K562 (cell line): ENCODE data around the gene CNNM4. TPM values are rescaled to one million over a fixed set of nuclear protein-coding genes. Genes with fewer than 3 reads are reported as not detected.
A peak's percentile ranks its signal among the peaks of the same experiment; 100 is the strongest.

Experiments used
- CHD1 ChIP-seq: fragments of 200-600 bp; sonication (generic); IDR thresholded peaks from one replicate; pipeline ENCODE4 v1.6.1; 2012; ENCODE audit warnings: mild to moderate bottlenecking, moderate library complexity, low read length, inconsistent platforms
- FOXO4 ChIP-seq: fragments of 450-650 bp; formaldehyde crosslinking; IDR thresholded peaks from 2 replicates; pipeline ENCODE4 v1.4.0; 2020; ENCODE audit warnings: mild to moderate bottlenecking, moderate library complexity
- HMG20A ChIP-seq: fragments of 450-650 bp; formaldehyde crosslinking; conservative IDR thresholded peaks from 2 replicates; pipeline ENCODE4 v1.4.0; 2020; ENCODE audit warnings: mild to moderate bottlenecking, mixed read lengths
- NKRF ChIP-seq: fragments of 450-650 bp; IDR thresholded peaks from 2 replicates; pipeline ENCODE4 v1.6.1; 2016; ENCODE audit warnings: borderline replicate concordance
- PYGO2 ChIP-seq: fragments of 450-650 bp; IDR thresholded peaks from 2 replicates; pipeline ENCODE4 v1.6.1; 2016; ENCODE audit warnings: mild to moderate bottlenecking, missing genetic modification characterization, moderate library complexity, missing compliant biosample characterization
- ZKSCAN8 ChIP-seq: fragments of 200-800 bp; sonication (Bioruptor generic); IDR thresholded peaks from 2 replicates; pipeline ENCODE4 v1.6.1; 2016; ENCODE audit warnings: missing genetic modification characterization, missing compliant biosample characterization
- ZNF143 ChIP-seq: sonication (generic); formaldehyde crosslinking; IDR thresholded peaks from 2 replicates; pipeline ENCODE4 v1.9.0; 2022; ENCODE audit warnings: mild to moderate bottlenecking, missing genetic modification reagents
- ZNF263 ChIP-seq: sonication (generic); formaldehyde crosslinking; IDR thresholded peaks from 2 replicates; pipeline ENCODE4 v1.8.0; 2022; ENCODE audit warnings: mild to moderate bottlenecking, missing genetic modification reagents, borderline replicate concordance
- ZNF449 ChIP-seq: fragments of 250-450 bp; sonication (Bioruptor Pico); IDR thresholded peaks from 2 replicates; pipeline ENCODE4 v1.8.0; 2022; ENCODE audit warnings: moderate library complexity, mild to moderate bottlenecking, inconsistent platforms
- polyA plus RNA-seq, 8 experiments: library from polyadenylated mRNA; depleted of rRNA in 4 of 8; stranded (reverse) in 5 of 8; unstranded in 3 of 8; fragments of >200 nt; fragmentation: Nextera tagmentation in 2 of 8; fragmentation: Illumina TruSeq in 1 of 8; extraction: Ambion mirVana in 2 of 8; extraction: Trizol in 1 of 8; gene quantifications; 2 replicates each; pipeline versions ENCODE4 v1.2.1 to v1.2.3, GENCODE V29; 2011 to 2014; ENCODE audit warnings: inconsistent platforms in 1 of 8, missing spikeins in 1 of 8
- total RNA-seq, 7 experiments: library from RNA; depleted of rRNA in 6 of 7; stranded (reverse); fragments of >200 nt in 6 of 7; fragmentation: Illumina TruSeq in 2 of 7; extraction: Trizol in 2 of 7; gene quantifications; 2 replicates each; pipeline versions ENCODE4 v1.2.1 to v1.2.3, GENCODE V29; 2011 to 2021; ENCODE audit warnings: low replicate concordance in 1 of 7
- TF ChIP-seq, protein P1 (sequence below): fragments of 200-600 bp; sonication (generic); IDR thresholded peaks from one replicate; pipeline ENCODE4 v1.6.1; 2012; ENCODE audit warnings: mild to moderate bottlenecking, low read depth, low read length, inconsistent platforms

Gene CNNM4
- total and polyA plus RNA-seq, 9 of the 15 experiments (the other 6 are each of a cell fraction or from before 2014, with no cell fraction given) = 0.96 to 6.3 (median 2.8) TPM

DNA sequence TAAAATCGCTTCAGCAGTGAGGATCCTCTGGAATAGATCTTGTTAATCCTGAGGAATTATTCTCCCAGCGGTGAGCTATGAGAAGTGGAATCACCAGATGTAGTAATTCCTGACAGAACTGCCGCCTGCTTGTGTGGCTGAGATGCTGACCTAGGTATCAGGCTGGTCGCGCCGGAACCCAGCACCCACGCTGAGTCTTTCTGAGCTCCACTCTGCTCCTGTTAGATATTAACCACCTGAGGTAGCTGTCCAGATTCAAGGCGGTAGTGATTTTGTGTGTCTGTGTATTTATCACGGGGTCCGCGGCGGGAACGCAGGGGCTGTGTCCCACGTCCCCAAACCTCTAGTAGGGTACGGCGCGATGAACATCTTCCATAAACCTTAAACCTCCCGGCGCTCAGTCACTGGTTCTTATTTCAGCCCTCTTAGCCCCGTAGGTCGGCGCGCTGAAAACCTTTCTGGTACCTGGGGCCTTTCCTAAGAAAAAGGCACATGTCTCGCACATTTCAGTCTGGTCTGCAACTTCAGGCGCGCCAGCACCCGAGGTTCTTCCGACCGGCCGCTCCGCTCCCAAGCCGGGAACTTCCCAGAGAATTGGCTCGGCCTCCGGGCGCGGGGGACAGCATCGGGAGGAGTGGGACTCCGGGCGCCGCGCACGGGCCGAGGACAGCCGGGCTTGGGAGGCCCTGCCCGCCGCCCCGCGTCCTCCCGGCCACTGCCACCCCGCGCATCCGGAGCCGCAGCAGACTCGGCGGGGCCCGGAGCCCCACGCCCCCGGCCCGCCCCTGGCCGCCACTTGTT lies 54.8 kb downstream of the CNNM4 start (continued):
- TF ChIP-seq, protein P1, sequence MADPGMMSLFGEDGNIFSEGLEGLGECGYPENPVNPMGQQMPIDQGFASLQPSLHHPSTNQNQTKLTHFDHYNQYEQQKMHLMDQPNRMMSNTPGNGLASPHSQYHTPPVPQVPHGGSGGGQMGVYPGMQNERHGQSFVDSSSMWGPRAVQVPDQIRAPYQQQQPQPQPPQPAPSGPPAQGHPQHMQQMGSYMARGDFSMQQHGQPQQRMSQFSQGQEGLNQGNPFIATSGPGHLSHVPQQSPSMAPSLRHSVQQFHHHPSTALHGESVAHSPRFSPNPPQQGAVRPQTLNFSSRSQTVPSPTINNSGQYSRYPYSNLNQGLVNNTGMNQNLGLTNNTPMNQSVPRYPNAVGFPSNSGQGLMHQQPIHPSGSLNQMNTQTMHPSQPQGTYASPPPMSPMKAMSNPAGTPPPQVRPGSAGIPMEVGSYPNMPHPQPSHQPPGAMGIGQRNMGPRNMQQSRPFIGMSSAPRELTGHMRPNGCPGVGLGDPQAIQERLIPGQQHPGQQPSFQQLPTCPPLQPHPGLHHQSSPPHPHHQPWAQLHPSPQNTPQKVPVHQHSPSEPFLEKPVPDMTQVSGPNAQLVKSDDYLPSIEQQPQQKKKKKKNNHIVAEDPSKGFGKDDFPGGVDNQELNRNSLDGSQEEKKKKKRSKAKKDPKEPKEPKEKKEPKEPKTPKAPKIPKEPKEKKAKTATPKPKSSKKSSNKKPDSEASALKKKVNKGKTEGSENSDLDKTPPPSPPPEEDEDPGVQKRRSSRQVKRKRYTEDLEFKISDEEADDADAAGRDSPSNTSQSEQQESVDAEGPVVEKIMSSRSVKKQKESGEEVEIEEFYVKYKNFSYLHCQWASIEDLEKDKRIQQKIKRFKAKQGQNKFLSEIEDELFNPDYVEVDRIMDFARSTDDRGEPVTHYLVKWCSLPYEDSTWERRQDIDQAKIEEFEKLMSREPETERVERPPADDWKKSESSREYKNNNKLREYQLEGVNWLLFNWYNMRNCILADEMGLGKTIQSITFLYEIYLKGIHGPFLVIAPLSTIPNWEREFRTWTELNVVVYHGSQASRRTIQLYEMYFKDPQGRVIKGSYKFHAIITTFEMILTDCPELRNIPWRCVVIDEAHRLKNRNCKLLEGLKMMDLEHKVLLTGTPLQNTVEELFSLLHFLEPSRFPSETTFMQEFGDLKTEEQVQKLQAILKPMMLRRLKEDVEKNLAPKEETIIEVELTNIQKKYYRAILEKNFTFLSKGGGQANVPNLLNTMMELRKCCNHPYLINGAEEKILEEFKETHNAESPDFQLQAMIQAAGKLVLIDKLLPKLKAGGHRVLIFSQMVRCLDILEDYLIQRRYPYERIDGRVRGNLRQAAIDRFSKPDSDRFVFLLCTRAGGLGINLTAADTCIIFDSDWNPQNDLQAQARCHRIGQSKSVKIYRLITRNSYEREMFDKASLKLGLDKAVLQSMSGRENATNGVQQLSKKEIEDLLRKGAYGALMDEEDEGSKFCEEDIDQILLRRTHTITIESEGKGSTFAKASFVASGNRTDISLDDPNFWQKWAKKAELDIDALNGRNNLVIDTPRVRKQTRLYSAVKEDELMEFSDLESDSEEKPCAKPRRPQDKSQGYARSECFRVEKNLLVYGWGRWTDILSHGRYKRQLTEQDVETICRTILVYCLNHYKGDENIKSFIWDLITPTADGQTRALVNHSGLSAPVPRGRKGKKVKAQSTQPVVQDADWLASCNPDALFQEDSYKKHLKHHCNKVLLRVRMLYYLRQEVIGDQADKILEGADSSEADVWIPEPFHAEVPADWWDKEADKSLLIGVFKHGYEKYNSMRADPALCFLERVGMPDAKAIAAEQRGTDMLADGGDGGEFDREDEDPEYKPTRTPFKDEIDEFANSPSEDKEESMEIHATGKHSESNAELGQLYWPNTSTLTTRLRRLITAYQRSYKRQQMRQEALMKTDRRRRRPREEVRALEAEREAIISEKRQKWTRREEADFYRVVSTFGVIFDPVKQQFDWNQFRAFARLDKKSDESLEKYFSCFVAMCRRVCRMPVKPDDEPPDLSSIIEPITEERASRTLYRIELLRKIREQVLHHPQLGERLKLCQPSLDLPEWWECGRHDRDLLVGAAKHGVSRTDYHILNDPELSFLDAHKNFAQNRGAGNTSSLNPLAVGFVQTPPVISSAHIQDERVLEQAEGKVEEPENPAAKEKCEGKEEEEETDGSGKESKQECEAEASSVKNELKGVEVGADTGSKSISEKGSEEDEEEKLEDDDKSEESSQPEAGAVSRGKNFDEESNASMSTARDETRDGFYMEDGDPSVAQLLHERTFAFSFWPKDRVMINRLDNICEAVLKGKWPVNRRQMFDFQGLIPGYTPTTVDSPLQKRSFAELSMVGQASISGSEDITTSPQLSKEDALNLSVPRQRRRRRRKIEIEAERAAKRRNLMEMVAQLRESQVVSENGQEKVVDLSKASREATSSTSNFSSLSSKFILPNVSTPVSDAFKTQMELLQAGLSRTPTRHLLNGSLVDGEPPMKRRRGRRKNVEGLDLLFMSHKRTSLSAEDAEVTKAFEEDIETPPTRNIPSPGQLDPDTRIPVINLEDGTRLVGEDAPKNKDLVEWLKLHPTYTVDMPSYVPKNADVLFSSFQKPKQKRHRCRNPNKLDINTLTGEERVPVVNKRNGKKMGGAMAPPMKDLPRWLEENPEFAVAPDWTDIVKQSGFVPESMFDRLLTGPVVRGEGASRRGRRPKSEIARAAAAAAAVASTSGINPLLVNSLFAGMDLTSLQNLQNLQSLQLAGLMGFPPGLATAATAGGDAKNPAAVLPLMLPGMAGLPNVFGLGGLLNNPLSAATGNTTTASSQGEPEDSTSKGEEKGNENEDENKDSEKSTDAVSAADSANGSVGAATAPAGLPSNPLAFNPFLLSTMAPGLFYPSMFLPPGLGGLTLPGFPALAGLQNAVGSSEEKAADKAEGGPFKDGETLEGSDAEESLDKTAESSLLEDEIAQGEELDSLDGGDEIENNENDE = no peak
- TF ChIP-seq FOXO4 (CRISPR knock-in tag) = no peak
- TF ChIP-seq NKRF = no peak
- TF ChIP-seq PYGO2 (tag) = no peak
- 0 out of 2 replicates have a peak, but pooled peaks have one; percentile 31 for TF ChIP-seq ZKSCAN8 (CRISPR knock-in tag)
- TF ChIP-seq ZNF263 (CRISPR knock-in tag) = no peak
- peak; percentile 50 for TF ChIP-seq CHD1
- TF ChIP-seq HMG20A = no peak
- TF ChIP-seq ZNF143 = no peak
- TF ChIP-seq ZNF449 (CRISPR knock-in tag) = no peak
